GM12878 (cell line): ENCODE data around the gene CDCP1. TPM values are rescaled to one million over a fixed set of nuclear protein-coding genes. Genes with fewer than 3 reads are reported as not detected.

Source experiments
- ATAC-seq: fragments of 200-7000 bp; cut with Tn5 transposase; 3 replicates; pipeline ENCODE4 v1.9.1; 2020; ENCODE audit warnings: mild to moderate bottlenecking, moderate library complexity
- BruUV-seq: library from RNA; stranded (reverse); fragments of 400-500 nt; replicated peaks from 2 replicates; lab custom pipeline; 2021; lab: Mats Ljungman, UMichigan
- CTCF ChIA-PET: fragments of 300-600 bp; sonication (Branson Sonifier 250); formaldehyde crosslinking; extraction: SDS; loops from one replicate; lab custom pipeline; 2021; ENCODE audit warnings: inconsistent platforms; lab: Yijun Ruan, JAX
- POLR2A ChIA-PET: fragments of 350-600 bp; formaldehyde crosslinking; extraction: SDS; loops from one replicate; lab custom pipeline; 2021; ENCODE audit warnings: inconsistent platforms; lab: Charles Lee
- RAD21 ChIA-PET: fragments of 300-600 bp; sonication (Branson Sonifier 250); formaldehyde crosslinking; loops from one replicate; lab custom pipeline; 2023; ENCODE audit warnings: antibody characterized with exemption; ENCODE audit not compliant: unreplicated experiment; lab: Charles Lee
- SMC1A ChIA-PET: fragments of 300-600 bp; sonication (Branson Sonifier 250); formaldehyde crosslinking; loops from one replicate; lab custom pipeline; 2023; ENCODE audit not compliant: unreplicated experiment, uncharacterized antibody; lab: Charles Lee
- DNase-seq: peaks from one replicate; pipeline ENCODE4 v3.0.0-alpha.2; 2011; ENCODE audit warnings: low read depth, low spot score
- FAIRE-seq: peaks from 3 replicates; lab custom pipeline; 2011; peaks lifted over from hg19 to GRCh38; lab: Jason Lieb, UNC
- H2AFZ ChIP-seq: 2 replicates; pipeline ENCODE4 v1.6.0; 2011; ENCODE audit warnings: low read depth, low read length, control low read depth; ENCODE audit not compliant: control insufficient read depth
- H3K27ac ChIP-seq: 2 replicates; pipeline ENCODE4 v1.5.1; 2011; ENCODE audit warnings: control low read depth; ENCODE audit not compliant: control insufficient read depth, insufficient read depth
- H3K27me3 ChIP-seq, 2 experiments: replicated peaks in 1 of 2; 2 replicates each; pipeline versions ENCODE4 v1.6.0 to v1.6.1; 2011; ENCODE audit warnings: low read length in 1 of 2; ENCODE audit not compliant: control insufficient read depth in 2 of 2, insufficient read depth in 2 of 2
- H3K36me3 ChIP-seq, 2 experiments: 2 replicates each; pipeline ENCODE4 v1.5.1; 2011; ENCODE audit warnings: low read length in 1 of 2; ENCODE audit not compliant: control insufficient read depth in 2 of 2, insufficient read depth in 2 of 2
- H3K4me1 ChIP-seq: 2 replicates; pipeline ENCODE4 v1.6.1; 2011; ENCODE audit warnings: mild to moderate bottlenecking, low read length, moderate library complexity, mixed read lengths; ENCODE audit not compliant: control insufficient read depth, insufficient read depth
- H3K4me2 ChIP-seq: 2 replicates; pipeline ENCODE4 v1.6.0; 2011; ENCODE audit warnings: control low read depth; ENCODE audit not compliant: control insufficient read depth, insufficient read depth
- H3K4me3 ChIP-seq: fragments of 200-600 bp; sonication (generic); 2 replicates; pipeline ENCODE4 v1.5.1; 2016
- H3K79me2 ChIP-seq: 2 replicates; pipeline ENCODE4 v1.6.0; 2011; ENCODE audit warnings: low read length; ENCODE audit not compliant: control insufficient read depth, insufficient read depth
- H3K9ac ChIP-seq: 2 replicates; pipeline ENCODE4 v1.8.0; 2011; ENCODE audit warnings: low read length, control low read depth, mixed read lengths; ENCODE audit not compliant: control insufficient read depth, insufficient read depth
- H3K9me3 ChIP-seq: replicated peaks from 3 replicates; pipeline ENCODE4 v1.5.1; 2011; ENCODE audit warnings: mild to moderate bottlenecking, low read length; ENCODE audit not compliant: control insufficient read depth, insufficient read depth
- H4K20me1 ChIP-seq: 2 replicates; pipeline ENCODE4 v1.6.0; 2011; ENCODE audit not compliant: control insufficient read depth, insufficient read depth
- BHLHE40 ChIP-seq, 2 experiments: fragments of 450-650 bp in 1 of 2; IDR thresholded peaks; 2 replicates each; pipeline ENCODE4 v1.6.1; 2011 to 2017; ENCODE audit warnings: low read depth in 2 of 2, borderline replicate concordance in 1 of 2, improper control_type of control experiment in 1 of 2, low read length in 1 of 2, mild to moderate bottlenecking in 1 of 2
- BMI1 ChIP-seq: fragments of 450-650 bp; IDR thresholded peaks from 2 replicates; pipeline ENCODE4 v1.6.1; 2016; ENCODE audit warnings: mild to moderate bottlenecking, moderate library complexity, borderline replicate concordance
- CBFB ChIP-seq: IDR thresholded peaks from 2 replicates; pipeline ENCODE4 v1.6.1; 2016; ENCODE audit warnings: antibody characterized with exemption, low read depth
- HCFC1 ChIP-seq: fragments of 150-350 bp; IDR thresholded peaks from 2 replicates; pipeline ENCODE4 v1.6.1; 2014; ENCODE audit warnings: low read length
- IKZF1 ChIP-seq: fragments of 450-650 bp; conservative IDR thresholded peaks from 2 replicates; pipeline ENCODE4 v1.6.1; 2017; ENCODE audit warnings: antibody characterized with exemption, mild to moderate bottlenecking
- IRF5 ChIP-seq: fragments of 450-650 bp; IDR thresholded peaks from 2 replicates; pipeline ENCODE4 v1.6.1; 2017; ENCODE audit warnings: borderline replicate concordance
- NFIC ChIP-seq: IDR thresholded peaks from 2 replicates; pipeline ENCODE4 v1.6.1; 2012; ENCODE audit warnings: low read depth, mild to moderate bottlenecking, inconsistent platforms, low read length, moderate library complexity
- NR2F1 ChIP-seq: fragments of 450-650 bp; conservative IDR thresholded peaks from 2 replicates; pipeline ENCODE4 v1.6.1; 2017; ENCODE audit warnings: mild to moderate bottlenecking
- RELA ChIP-seq: fragments of 450-650 bp; IDR thresholded peaks from 2 replicates; pipeline ENCODE4 v1.8.0; 2014; ENCODE audit warnings: borderline replicate concordance; ENCODE audit not compliant: partially characterized antibody
- SMARCA5 ChIP-seq: fragments of 450-650 bp; IDR thresholded peaks from 2 replicates; pipeline ENCODE4 v1.6.1; 2017; ENCODE audit warnings: mild to moderate bottlenecking
- SMC3 ChIP-seq: IDR thresholded peaks from 2 replicates; pipeline ENCODE4 v1.6.1; 2011; ENCODE audit warnings: low read length, improper control_type of control experiment, borderline replicate concordance
- SRF ChIP-seq, 2 experiments: IDR thresholded peaks; 2 replicates each; pipeline ENCODE4 v1.6.1; 2011; ENCODE audit warnings: low read depth in 2 of 2, low read length in 2 of 2, mild to moderate bottlenecking in 1 of 2, moderate library complexity in 1 of 2
- TAF1 ChIP-seq: IDR thresholded peaks from 2 replicates; pipeline ENCODE4 v1.6.1; 2011; ENCODE audit warnings: mild to moderate bottlenecking, low read depth, low read length, borderline replicate concordance
- ZNF217 ChIP-seq: fragments of 450-650 bp; IDR thresholded peaks from 2 replicates; pipeline ENCODE4 v1.6.1; 2017; ENCODE audit warnings: antibody characterized with exemption, mild to moderate bottlenecking
- WGBS: methylation state at CpG from one replicate; pipeline ENCODE4 v1.1.6; 2016; ENCODE audit warnings: low lambda C conversion rate; ENCODE audit not compliant: insufficient replicate concordance, insufficient coverage; ENCODE audit errors: missing lambda C conversion rate; 5-methylcytosine and 5-hydroxymethylcytosine counted together
- in situ Hi-C: fragments of 300-500 bp; cut with MboI; formaldehyde crosslinking; loops from 9 replicates; pipeline ENCODE4 v1.14.3; 2018; ENCODE audit warnings: mixed read lengths
- intact Hi-C: fragments of 100-400 bp; cut with micrococcal nuclease; formaldehyde crosslinking; loops from one replicate; pipeline ENCODE4 v1.14.2; 2022; ENCODE audit not compliant: unreplicated experiment
- polyA plus RNA-seq, 11 experiments: library from polyadenylated mRNA; depleted of rRNA in 4 of 11; unstranded in 6 of 11; stranded (reverse) in 5 of 11; fragments of >200 nt; fragmentation: Nextera tagmentation in 4 of 11; fragmentation: Illumina TruSeq in 1 of 11; extraction: Ambion mirVana in 4 of 11; extraction: Trizol in 1 of 11; gene quantifications; 1 replicate in 1 of 11; 2 replicates in 10 of 11; pipeline versions ENCODE4 v1.2.1 to v1.2.3, GENCODE V29; 2011 to 2016; ENCODE audit warnings: inconsistent platforms in 2 of 11, missing spikeins in 2 of 11, low read depth in 1 of 11
- total RNA-seq, 4 experiments: library from RNA; depleted of rRNA in 3 of 4; stranded (reverse); fragments of >200 nt in 3 of 4; fragmentation: Illumina TruSeq in 1 of 4; extraction: Trizol in 1 of 4; gene quantifications; 2 replicates each; pipeline versions ENCODE4 v1.2.1 to v1.2.3, GENCODE V29; 2013 to 2021

CDCP1 gene
- total and polyA plus RNA-seq, 10 of the 15 experiments (the other 5 are each of a cell fraction or from before 2014, with no cell fraction given): 0.35 to 2.2 (median 0.86) TPM

DNA sequence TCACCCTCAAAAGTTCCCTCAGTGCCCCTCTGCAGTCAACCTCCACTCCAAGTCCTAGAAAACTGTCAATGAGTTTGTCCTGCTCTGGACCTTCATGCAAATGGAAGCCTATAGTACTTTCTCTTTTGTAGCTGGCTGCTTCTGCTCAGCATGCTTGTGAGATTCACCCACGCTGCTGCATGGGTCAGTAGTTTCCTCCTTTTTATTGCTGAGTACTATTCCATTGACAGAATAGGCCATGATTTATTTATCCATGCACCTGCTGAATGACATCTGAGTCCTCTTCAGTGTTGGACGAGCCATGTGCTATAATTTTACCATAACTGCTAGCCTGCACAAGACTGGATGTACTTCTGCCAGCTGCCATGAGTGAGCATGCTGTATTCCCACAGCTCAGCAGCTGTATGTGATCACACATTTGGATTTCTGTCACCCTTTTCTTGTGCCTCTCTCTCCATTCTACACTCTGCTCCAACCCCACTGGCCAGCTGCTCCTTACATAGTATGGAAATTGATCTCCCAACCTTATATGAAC is 26.3 kb downstream of the CDCP1 start:
- Histone ChIP-seq H3K4me1 (no peaks in the 10 kb centered on the region), H3K9ac (no peak overlapping the region), H2AFZ (no peak overlapping the region)

More for the DNA sequence above, 26.3 kb downstream of the CDCP1 start:
- CTCF ChIA-PET: interaction anchor here (0.9 to 2.9 kb wide), 4 partner anchors 8 to 90 kb away, joined by 3 to 23 read pairs (median 4); no protein-coding TSS in a partner anchor
- no peaks in the 10 kb centered on the region for H3K79me2 ChIP-seq
- FAIRE-seq (no peak), ATAC-seq (no peak), DNase-seq (no peak)
- H3K9me3 ChIP-seq: no peaks in the 10 kb centered on the region
- intact Hi-C loops: no loop called here
- in situ Hi-C loops: no loop called here
- TF ChIP-seq HCFC1 (no peak), RELA (no peak), ZNF217 (peak; percentile 39; the same call in 1 of the 2 replicates), IKZF1 (no peak), NFIC (no peak), CBFB (no peak), SMARCA5 (peak; percentile 80; the same call in 1 of the 2 replicates), BMI1 (no peak), SMC3 (no peak), TAF1 (no peak), NR2F1 (peak; percentile 45), IRF5 (no peak), BHLHE40 (IDR thresholded peaks at IDR 0.05; ENCODE audit: borderline replicate concordance in 1 of 2, low read depth in 2 of 2, low read length in 1 of 2) (no peak), SRF (IDR thresholded peaks at IDR 0.05; ENCODE audit: low read depth in 2 of 2, low read length in 2 of 2) (no peak)
- H3K36me3 ChIP-seq: no peaks in the 10 kb centered on the region
- H3K27ac ChIP-seq: no peak overlapping the region
- RAD21 ChIA-PET: interaction anchor here (0.7 to 1.2 kb wide), 2 partner anchors 65 to 79 kb away, joined by 5 to 6 read pairs; no protein-coding TSS in a partner anchor
- no peaks in the 10 kb centered on the region for H3K27me3 ChIP-seq
- POLR2A ChIA-PET: interaction anchor here (0.7 kb wide), 1 partner anchor 13 kb away, joined by 3 read pairs; no protein-coding TSS in a partner anchor
- H4K20me1 ChIP-seq: no peaks in the 10 kb centered on the region
- no TSS peak for BruUV-seq
- SMC1A ChIA-PET: interaction anchor here (1.0 to 4.5 kb wide), 9 partner anchors 10 to 78 kb away, joined by 3 to 32 read pairs (median 7); partner anchors contain the start of gene CDCP1
- 0% methylated on average over 2 of the region's 2 CpGs for WGBS
- H3K4me2 ChIP-seq: no peak overlapping the region
- H3K4me3 ChIP-seq: no peak overlapping the region
